ENCODE measurements around the gene BICRA.

The BICRA gene

GRCh38 chr19:47637550-47637949, 28.6 kb downstream of the BICRA start (continued):
- TF ChIP-seq TOX (CRISPR knock-in tag; IDR thresholded peaks at IDR 0.05; ENCODE audit: borderline replicate concordance) = no peak
- TF ChIP-seq RARB (CRISPR knock-in tag; IDR thresholded peaks at IDR 0.05) = no peak
- TF ChIP-seq, protein P1, sequence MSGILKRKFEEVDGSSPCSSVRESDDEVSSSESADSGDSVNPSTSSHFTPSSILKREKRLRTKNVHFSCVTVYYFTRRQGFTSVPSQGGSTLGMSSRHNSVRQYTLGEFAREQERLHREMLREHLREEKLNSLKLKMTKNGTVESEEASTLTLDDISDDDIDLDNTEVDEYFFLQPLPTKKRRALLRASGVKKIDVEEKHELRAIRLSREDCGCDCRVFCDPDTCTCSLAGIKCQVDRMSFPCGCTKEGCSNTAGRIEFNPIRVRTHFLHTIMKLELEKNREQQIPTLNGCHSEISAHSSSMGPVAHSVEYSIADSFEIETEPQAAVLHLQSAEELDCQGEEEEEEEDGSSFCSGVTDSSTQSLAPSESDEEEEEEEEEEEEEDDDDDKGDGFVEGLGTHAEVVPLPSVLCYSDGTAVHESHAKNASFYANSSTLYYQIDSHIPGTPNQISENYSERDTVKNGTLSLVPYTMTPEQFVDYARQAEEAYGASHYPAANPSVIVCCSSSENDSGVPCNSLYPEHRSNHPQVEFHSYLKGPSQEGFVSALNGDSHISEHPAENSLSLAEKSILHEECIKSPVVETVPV (CRISPR knock-in tag; IDR thresholded peaks at IDR 0.05) = no peak
- no peak for TF ChIP-seq ARNTL (CRISPR knock-in tag; IDR thresholded peaks at IDR 0.05; ENCODE audit: borderline replicate concordance, low read depth)
- TF ChIP-seq CSDC2 (CRISPR knock-in tag; IDR thresholded peaks at IDR 0.05) = no peak

GRCh38 chr19:47641891-47642485, 33.1 kb downstream of the BICRA start:
- no peak for ATAC-seq
- TF ChIP-seq PATZ1 (CRISPR knock-in tag; IDR thresholded peaks at IDR 0.05; ENCODE audit: borderline replicate concordance) = no peak
- no peak for TF ChIP-seq OSR1 (CRISPR knock-in tag; IDR thresholded peaks at IDR 0.05)
- no peak for TF ChIP-seq PPARA (CRISPR knock-in tag; IDR thresholded peaks at IDR 0.05; ENCODE audit: borderline replicate concordance)
- no peak for TF ChIP-seq SNAI2 (CRISPR knock-in tag; IDR thresholded peaks at IDR 0.05)
- TF ChIP-seq, protein P1 (CRISPR knock-in tag; IDR thresholded peaks at IDR 0.05) = no peak
- TF ChIP-seq TCF4 (CRISPR knock-in tag; IDR thresholded peaks at IDR 0.05; ENCODE audit: borderline replicate concordance) = no peak

DNA sequence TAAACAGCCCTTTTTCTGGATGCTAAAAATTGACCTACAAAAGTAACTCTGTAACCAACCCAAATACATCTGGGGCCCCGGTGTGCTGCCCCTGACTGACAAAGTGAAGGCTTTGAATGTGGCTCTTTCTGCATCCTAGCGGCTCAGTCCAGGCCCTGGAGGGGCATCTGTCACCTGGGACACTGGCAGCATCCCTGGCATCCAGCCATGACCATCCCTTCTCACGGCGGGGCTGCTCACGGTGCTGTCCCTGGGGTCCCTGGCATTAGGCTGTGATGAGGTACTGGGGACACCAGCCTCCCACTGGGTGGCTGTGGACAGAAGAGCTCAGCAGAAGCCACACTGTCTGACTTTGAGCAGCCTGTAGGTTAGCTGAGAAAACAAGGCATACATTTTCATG, 34.3 kb downstream of the BICRA start:
- TF ChIP-seq ARNTL (CRISPR knock-in tag; IDR thresholded peaks at IDR 0.05; ENCODE audit: borderline replicate concordance, low read depth) (no peak), CREB5 (CRISPR knock-in tag; IDR thresholded peaks at IDR 0.05; ENCODE audit: low read depth) (no peak), ZNF8 (CRISPR knock-in tag; IDR thresholded peaks at IDR 0.05) (no peak), RARB (CRISPR knock-in tag; IDR thresholded peaks at IDR 0.05) (no peak), ESRRG (CRISPR knock-in tag; IDR thresholded peaks at IDR 0.05) (no peak), PPARA (CRISPR knock-in tag; IDR thresholded peaks at IDR 0.05; ENCODE audit: borderline replicate concordance) (no peak), GLIS3 (CRISPR knock-in tag; IDR thresholded peaks at IDR 0.05) (no peak), ZFP3 (CRISPR knock-in tag; IDR thresholded peaks at IDR 0.05) (no peak), TCF4 (CRISPR knock-in tag; IDR thresholded peaks at IDR 0.05; ENCODE audit: borderline replicate concordance) (no peak), OSR1 (CRISPR knock-in tag; IDR thresholded peaks at IDR 0.05) (no peak), CSDC2 (CRISPR knock-in tag; IDR thresholded peaks at IDR 0.05) (no peak), ISL1 (CRISPR knock-in tag; IDR thresholded peaks at IDR 0.05) (no peak), ZC3H10 (CRISPR knock-in tag; IDR thresholded peaks at IDR 0.05) (no peak)
- TF ChIP-seq, protein P2, sequence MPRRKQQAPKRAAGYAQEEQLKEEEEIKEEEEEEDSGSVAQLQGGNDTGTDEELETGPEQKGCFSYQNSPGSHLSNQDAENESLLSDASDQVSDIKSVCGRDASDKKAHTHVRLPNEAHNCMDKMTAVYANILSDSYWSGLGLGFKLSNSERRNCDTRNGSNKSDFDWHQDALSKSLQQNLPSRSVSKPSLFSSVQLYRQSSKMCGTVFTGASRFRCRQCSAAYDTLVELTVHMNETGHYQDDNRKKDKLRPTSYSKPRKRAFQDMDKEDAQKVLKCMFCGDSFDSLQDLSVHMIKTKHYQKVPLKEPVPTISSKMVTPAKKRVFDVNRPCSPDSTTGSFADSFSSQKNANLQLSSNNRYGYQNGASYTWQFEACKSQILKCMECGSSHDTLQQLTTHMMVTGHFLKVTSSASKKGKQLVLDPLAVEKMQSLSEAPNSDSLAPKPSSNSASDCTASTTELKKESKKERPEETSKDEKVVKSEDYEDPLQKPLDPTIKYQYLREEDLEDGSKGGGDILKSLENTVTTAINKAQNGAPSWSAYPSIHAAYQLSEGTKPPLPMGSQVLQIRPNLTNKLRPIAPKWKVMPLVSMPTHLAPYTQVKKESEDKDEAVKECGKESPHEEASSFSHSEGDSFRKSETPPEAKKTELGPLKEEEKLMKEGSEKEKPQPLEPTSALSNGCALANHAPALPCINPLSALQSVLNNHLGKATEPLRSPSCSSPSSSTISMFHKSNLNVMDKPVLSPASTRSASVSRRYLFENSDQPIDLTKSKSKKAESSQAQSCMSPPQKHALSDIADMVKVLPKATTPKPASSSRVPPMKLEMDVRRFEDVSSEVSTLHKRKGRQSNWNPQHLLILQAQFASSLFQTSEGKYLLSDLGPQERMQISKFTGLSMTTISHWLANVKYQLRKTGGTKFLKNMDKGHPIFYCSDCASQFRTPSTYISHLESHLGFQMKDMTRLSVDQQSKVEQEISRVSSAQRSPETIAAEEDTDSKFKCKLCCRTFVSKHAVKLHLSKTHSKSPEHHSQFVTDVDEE (CRISPR knock-in tag; IDR thresholded peaks at IDR 0.05) = no peak
- TF ChIP-seq, protein P3, sequence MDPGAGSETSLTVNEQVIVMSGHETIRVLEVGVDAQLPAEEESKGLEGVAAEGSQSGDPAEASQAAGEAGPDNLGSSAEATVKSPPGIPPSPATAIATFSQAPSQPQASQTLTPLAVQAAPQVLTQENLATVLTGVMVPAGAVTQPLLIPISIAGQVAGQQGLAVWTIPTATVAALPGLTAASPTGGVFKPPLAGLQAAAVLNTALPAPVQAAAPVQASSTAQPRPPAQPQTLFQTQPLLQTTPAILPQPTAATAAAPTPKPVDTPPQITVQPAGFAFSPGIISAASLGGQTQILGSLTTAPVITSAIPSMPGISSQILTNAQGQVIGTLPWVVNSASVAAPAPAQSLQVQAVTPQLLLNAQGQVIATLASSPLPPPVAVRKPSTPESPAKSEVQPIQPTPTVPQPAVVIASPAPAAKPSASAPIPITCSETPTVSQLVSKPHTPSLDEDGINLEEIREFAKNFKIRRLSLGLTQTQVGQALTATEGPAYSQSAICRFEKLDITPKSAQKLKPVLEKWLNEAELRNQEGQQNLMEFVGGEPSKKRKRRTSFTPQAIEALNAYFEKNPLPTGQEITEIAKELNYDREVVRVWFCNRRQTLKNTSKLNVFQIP (CRISPR knock-in tag; IDR thresholded peaks at IDR 0.05; ENCODE audit: borderline replicate concordance, low read depth) = no peak
- no peak for ATAC-seq

Data from SK-N-SH treated with all-trans-retinoic acid at 6 μM for 48 hours (cell line).